Heart left ventricle (tissue), 16 donors: ENCODE results near the gene SLC7A5. TPM values are rescaled to one million over a fixed set of nuclear protein-coding genes. Genes with fewer than 3 reads are reported as not detected.

Experiments used
- ATAC-seq, 4 donors: fragments of 200-7000 bp; cut with Tn5 transposase; one replicate each; pipeline ENCODE4 v1.9.1; 2020 to 2022; ENCODE audit warnings: moderate library complexity in 4 of 4, mild to moderate bottlenecking in 3 of 4, moderate number of reproducible peaks in 1 of 4
- DNase-seq, 5 donors: peaks; one replicate each; pipeline ENCODE4 v3.0.0-alpha.2; 2020
- H3K27ac ChIP-seq, 12 donors: fragments of 200-600 bp; sonication (generic) in 4 of 12; one replicate each; pipeline versions ENCODE4 v1.5.0 to v1.8.0; 2016 to 2022; ENCODE audit warnings: mild to moderate bottlenecking in 2 of 12
- H3K27me3 ChIP-seq, 9 donors: fragments of 200-600 bp; sonication (generic) in 2 of 9; one replicate each; pipeline versions ENCODE4 v1.5.1 to v1.8.0; 2016 to 2022; ENCODE audit warnings: mild to moderate bottlenecking in 3 of 9
- H3K36me3 ChIP-seq, 9 donors: fragments of 200-600 bp; sonication (generic) in 2 of 9; one replicate each; pipeline versions ENCODE4 v1.5.0 to v1.8.0; 2018 to 2022; ENCODE audit warnings: mild to moderate bottlenecking in 2 of 9
- H3K4me1 ChIP-seq, 12 donors: fragments of 200-600 bp; sonication (generic) in 4 of 12; one replicate each; pipeline versions ENCODE4 v1.5.0 to v1.8.0; 2016 to 2022; ENCODE audit warnings: mild to moderate bottlenecking in 3 of 12
- H3K4me3 ChIP-seq, 12 donors: fragments of 200-600 bp; sonication (generic) in 4 of 12; one replicate each; pipeline versions ENCODE4 v1.5.0 to v1.8.0; 2017 to 2022; ENCODE audit warnings: mild to moderate bottlenecking in 9 of 12, moderate library complexity in 4 of 12
- H3K9me3 ChIP-seq, 12 donors: fragments of 200-600 bp; sonication (generic) in 4 of 12; one replicate each; pipeline versions ENCODE4 v1.5.0 to v1.8.0; 2016 to 2022; ENCODE audit warnings: mild to moderate bottlenecking in 1 of 12
- POLR2A ChIP-seq, 2 donors: fragments of 450-650 bp; IDR thresholded peaks; one replicate each; pipeline ENCODE4 v1.6.1; 2017; ENCODE audit warnings: antibody characterized with exemption in 2 of 2, mild to moderate bottlenecking in 2 of 2, moderate library complexity in 2 of 2
- WGBS, 4 donors: extraction: QIAGEN DNeasy Blood & Tissue Kit in 2 of 4; methylation state at CpG; one replicate each; pipeline versions ENCODE4 v1.1.5 to v1.1.7; 2013 to 2018; 5-methylcytosine and 5-hydroxymethylcytosine counted together
- intact Hi-C, 10 donors: fragments of 100-400 bp; cut with DNase I; formaldehyde crosslinking; loops; one replicate each; pipeline versions ENCODE4 v1.11.1 to v1.14.2; 2022
- polyA plus RNA-seq, 2 donors: library from polyadenylated mRNA; stranded (reverse); fragments of 200-250 nt; gene quantifications; one replicate each; pipeline ENCODE4 v1.2.3, GENCODE V29; 2013
- total RNA-seq, 9 donors: library from RNA; depleted of rRNA in 2 of 9; stranded (reverse); fragments of >200 nt in 2 of 9; fragmentation: NEBNext Ultra II Directional in 3 of 9; extraction: Animal tissue kit (Norgen Biotek cat#: 25700) in 3 of 9; gene quantifications; one replicate each; pipeline versions ENCODE4 v1.1.0 to v1.2.4, GENCODE V29; 2016 to 2023
- TF ChIP-seq, protein P1 (sequence below), 12 donors: fragments of 200-600 bp; sonication (generic) in 4 of 12; IDR thresholded peaks; one replicate each; pipeline versions ENCODE4 v1.5.0 to v1.8.0; 2018 to 2022; ENCODE audit warnings: antibody characterized with exemption in 12 of 12, mild to moderate bottlenecking in 5 of 12
- donor health status: ischemic (EF 13 %, LVEDD 7.1; RV severe dilation, severe dysfunction).
- donor health status: healthy with polysubstance abuse.
- donor health status: DM: no; HTN: yes; CAD: no.
- donor health status: DM: no; HTN: no; CAD: no.
- donor health status: ischemic (EF 25% LVEDD 6.9; RV normal size, moderate dysfunction).
- donor health status: ischemic (EF 25% LVEDD 5.7; RV mildly dilated, moderate dysfunction).
- donor health status: healthy.
- donor health status: DM: yes; HTN: yes; CAD: no.
- donor health status: ischemic (EF 35%, LVEDD 5.7; RV mildly dilated, moderate dysfunction).
- donor health status: nonischemic (EF 11% LVEDD 7.7; RV severe dilation, severe dysfunction).
- donor health status: DM: yes; HTN: yes; CAD: no.
- donor health status: PGD.
- donor health status: ischemic (EF 29% LVEDD 5.4; RV normal size, mild dysfunction).
- donor health status: nonischemic (EF 23%, LVEDD 6.1; RV moderate dilation, normal function).

SLC7A5 gene
- total and polyA plus RNA-seq, 11 donors, result 1.7 to 12.2 (median 3.2) TPM

DNA sequence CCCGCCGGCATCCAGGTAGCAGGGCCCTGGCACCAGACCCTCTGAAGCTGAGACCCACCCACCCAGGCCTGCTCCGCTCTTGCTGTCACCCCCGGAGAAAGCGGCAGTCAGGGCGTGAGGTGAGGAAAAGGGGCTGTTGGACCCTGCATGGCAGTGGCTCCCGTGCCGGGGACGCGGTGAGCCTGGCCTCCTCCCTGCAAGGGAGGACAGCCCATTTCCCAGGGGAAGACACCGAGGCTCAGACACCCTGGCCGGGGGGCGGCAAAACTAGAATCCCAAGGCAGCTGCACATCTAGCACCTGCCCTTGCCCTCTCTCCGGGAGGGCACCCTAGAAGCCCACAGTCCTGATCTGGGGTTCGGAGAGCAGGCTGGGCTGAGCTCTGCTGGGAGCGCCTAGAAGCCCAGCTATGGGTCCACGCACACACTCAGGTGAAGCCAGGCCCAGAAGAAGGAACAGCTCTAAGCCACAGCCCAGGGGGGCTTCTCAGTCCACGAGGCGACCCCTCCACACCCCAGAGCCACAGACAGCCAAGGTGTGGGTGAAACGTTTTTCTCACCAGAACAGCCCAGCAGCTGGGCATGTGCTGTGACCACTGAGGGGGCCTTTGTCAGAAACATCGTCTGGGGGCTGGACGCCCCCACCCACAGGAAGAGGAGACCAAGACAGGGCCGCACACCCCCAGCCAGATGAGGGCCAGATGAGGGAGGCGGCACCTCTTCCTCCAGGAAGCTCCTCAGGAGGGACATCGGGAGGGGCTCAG lies 22.4 kb downstream of the SLC7A5 start:
- TF ChIP-seq POLR2A (IDR thresholded peaks at IDR 0.05), result no peak
- TF ChIP-seq, protein P1, sequence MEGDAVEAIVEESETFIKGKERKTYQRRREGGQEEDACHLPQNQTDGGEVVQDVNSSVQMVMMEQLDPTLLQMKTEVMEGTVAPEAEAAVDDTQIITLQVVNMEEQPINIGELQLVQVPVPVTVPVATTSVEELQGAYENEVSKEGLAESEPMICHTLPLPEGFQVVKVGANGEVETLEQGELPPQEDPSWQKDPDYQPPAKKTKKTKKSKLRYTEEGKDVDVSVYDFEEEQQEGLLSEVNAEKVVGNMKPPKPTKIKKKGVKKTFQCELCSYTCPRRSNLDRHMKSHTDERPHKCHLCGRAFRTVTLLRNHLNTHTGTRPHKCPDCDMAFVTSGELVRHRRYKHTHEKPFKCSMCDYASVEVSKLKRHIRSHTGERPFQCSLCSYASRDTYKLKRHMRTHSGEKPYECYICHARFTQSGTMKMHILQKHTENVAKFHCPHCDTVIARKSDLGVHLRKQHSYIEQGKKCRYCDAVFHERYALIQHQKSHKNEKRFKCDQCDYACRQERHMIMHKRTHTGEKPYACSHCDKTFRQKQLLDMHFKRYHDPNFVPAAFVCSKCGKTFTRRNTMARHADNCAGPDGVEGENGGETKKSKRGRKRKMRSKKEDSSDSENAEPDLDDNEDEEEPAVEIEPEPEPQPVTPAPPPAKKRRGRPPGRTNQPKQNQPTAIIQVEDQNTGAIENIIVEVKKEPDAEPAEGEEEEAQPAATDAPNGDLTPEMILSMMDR (IDR thresholded peaks at IDR 0.05), result no peak
- no peak overlapping the region for H3K4me3 ChIP-seq
- no peak overlapping the region for H3K27ac ChIP-seq
- no peaks in the 10 kb centered on the region for H3K27me3 ChIP-seq
- H3K9me3 ChIP-seq, result no peaks in the 10 kb centered on the region
- H3K36me3 ChIP-seq, result peaks cover 0 to 18% (median 0%) of the 10 kb centered on the region in 9 donors
- H3K4me1 ChIP-seq, result peaks cover 0 to 21% (median 2%) of the 10 kb centered on the region in 12 donors
- DNase-seq, result no peak
- intact Hi-C loops, result loop anchor here in 1 of 10 donors (5.0 kb wide), 1 partner anchor 60 kb away; no protein-coding TSS in a partner anchor
- WGBS, 4 donors, result 88% methylated on average over 21 to 25 of the region's 25 CpGs
- no peak for ATAC-seq

DNA sequence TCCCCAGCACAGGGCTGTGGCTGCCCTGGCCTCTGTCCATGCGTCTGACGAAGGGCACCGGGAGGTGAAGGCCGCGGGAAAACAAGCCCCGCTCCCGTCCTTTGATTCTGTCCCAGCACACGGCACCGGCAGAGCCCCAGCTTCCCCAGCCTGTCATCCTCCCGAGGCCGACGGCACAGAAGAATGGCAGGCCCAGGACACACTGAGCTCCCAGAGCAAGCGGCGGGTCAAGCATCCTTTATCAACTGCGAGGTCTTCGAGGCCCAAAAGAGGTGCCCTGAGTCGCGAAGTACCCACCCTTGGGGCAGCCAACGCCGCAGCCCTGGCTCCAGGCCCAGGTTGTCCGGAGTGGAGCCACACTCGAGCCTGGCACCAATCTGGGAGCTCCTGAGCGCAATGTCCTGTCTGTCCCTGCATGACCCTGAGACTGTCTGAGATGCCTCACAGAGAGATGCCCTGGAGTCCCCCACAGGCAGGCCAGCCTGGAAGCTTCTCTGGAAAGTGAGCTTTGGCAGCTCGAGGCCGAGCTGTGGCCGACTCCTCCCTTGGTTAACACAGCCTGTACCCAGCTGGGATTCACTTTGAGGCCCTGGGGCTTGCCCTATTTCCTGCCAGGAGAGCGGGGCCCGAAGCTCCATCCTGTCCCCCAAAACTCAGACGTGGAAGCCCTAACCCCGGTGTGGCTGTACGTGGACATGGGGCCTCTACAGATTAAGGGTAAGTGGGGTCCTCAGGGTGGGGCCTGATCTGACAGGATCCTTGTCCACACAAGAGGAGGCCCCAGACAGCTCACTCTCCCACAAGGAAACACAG lies 23.3 kb downstream of the SLC7A5 start:
- 62 to 73% (median 64%) methylated on average over 25 to 31 of the region's 31 CpGs for WGBS, 4 donors
- H3K4me1 ChIP-seq, result peaks cover 0 to 21% (median 2%) of the 10 kb centered on the region in 12 donors
- ATAC-seq (peak; percentile 32 to 57 (median 50)), DNase-seq (peak in 1 of 5 donors; percentile 55)
- intact Hi-C loops, result loop anchor here in 1 of 10 donors (5.0 kb wide), 1 partner anchor 61 kb away; no protein-coding TSS in a partner anchor
- H3K27me3 ChIP-seq, result no peaks in the 10 kb centered on the region
- H3K27ac ChIP-seq, result no peak overlapping the region
- TF ChIP-seq, protein P1 (IDR thresholded peaks at IDR 0.05), result no peak
- no peak for TF ChIP-seq POLR2A (IDR thresholded peaks at IDR 0.05)
- H3K9me3 ChIP-seq, result no peaks in the 10 kb centered on the region
- peaks cover 0 to 14% (median 0%) of the 10 kb centered on the region in 9 donors for H3K36me3 ChIP-seq
- H3K4me3 ChIP-seq, result no peak overlapping the region

DNA sequence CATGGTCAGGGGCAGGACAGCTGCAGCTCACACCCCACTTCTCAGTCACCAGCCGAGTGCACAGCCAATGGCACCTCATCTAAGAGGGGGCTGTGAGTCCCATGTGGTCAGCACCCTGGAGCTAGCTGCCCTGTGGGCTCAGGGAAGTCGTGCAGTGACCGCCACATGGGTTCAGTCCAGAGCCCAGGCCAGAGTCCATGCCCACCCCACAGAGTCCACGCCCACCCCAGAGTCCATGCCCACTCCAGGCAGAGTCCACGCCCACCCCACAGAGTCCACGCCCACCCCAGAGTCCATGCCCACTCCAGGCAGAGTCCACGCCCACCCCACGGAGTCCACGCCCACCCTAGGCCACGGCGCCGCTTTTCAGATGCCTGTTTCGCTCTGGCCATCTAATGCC lies 24.1 kb downstream of the SLC7A5 start:
- Histone ChIP-seq H3K4me1 (peaks cover 0 to 20% (median 1%) of the 10 kb centered on the region in 12 donors), H3K27me3 (no peaks in the 10 kb centered on the region), H3K36me3 (peaks cover 0 to 18% (median 0%) of the 10 kb centered on the region in 9 donors), H3K9me3 (no peaks in the 10 kb centered on the region), H3K4me3 (no peak overlapping the region), H3K27ac (no peak overlapping the region)
- DNase-seq (no peak), ATAC-seq (no peak)
- intact Hi-C loops, result loop anchor here in 1 of 10 donors (5.0 kb wide), 1 partner anchor 62 kb away; no protein-coding TSS in a partner anchor
- 91 to 97% (median 94%) methylated on average over 7 to 13 of the region's 13 CpGs for WGBS, 4 donors
- TF ChIP-seq, protein P1 (IDR thresholded peaks at IDR 0.05), result no peak
- TF ChIP-seq POLR2A (IDR thresholded peaks at IDR 0.05), result no peak

DNA sequence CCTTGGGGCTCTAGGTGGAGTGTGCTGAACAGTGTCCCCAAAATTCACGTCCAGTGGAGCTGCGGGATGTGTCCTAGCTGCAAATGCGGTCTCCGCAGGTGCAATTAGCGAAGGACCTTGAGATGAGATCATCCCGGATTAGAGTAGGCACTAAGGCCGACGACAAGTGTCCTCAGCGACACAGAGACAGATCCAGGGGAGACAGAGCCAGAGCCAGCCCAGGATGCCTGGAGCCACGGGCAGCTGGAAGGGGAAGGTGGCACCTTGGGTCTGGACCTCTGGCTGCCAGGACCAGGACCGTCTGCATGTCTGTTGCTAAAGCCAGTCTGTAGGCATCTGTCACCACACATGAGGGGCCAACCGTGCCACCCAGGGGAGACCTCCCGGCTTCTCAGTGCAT lies 24.5 kb downstream of the SLC7A5 start:
- intact Hi-C loops, result loop anchor here in 1 of 10 donors (5.0 kb wide), 1 partner anchor 62 kb away; no protein-coding TSS in a partner anchor
- TF ChIP-seq, protein P1 (IDR thresholded peaks at IDR 0.05), result no peak
- no peak for TF ChIP-seq POLR2A (IDR thresholded peaks at IDR 0.05)
- Histone ChIP-seq H3K27ac (no peak overlapping the region), H3K9me3 (no peaks in the 10 kb centered on the region), H3K36me3 (peaks cover 0 to 22% (median 0%) of the 10 kb centered on the region in 9 donors), H3K4me1 (peaks cover 0 to 15% (median 0%) of the 10 kb centered on the region in 12 donors), H3K4me3 (no peak overlapping the region), H3K27me3 (no peaks in the 10 kb centered on the region)
- no peak for DNase-seq
- ATAC-seq, result no peak
- 76 to 96% (median 88%) methylated on average over 13 of the region's 13 CpGs for WGBS, 4 donors
